Thyroid gland (tissue), 4 donors: Measurements from ENCODE around the gene MS4A3. TPM values are rescaled to one million over a fixed set of nuclear protein-coding genes. Genes with fewer than 3 reads are reported as not detected.
"Not testable (repeated sequence)": the region's sequence is repeated elsewhere in the genome, so short reads cannot be mapped to it uniquely, and the experiment has no call there.

Source experiments
- DNase-seq, 2 donors: peaks; one replicate each; pipeline ENCODE4 v3.0.0-alpha.2; 2019
- H3K27ac ChIP-seq, 3 donors: fragments of 200-600 bp; sonication (generic); 1 replicate in 2 of 3; 2 replicates in 1 of 3; pipeline ENCODE4 v1.5.1; 2016 to 2019; ENCODE audit warnings: mild to moderate bottlenecking in 1 of 3, moderate library complexity in 1 of 3
- H3K27me3 ChIP-seq: fragments of 200-600 bp; sonication (generic); one replicate; pipeline ENCODE4 v1.5.1; 2019
- H3K36me3 ChIP-seq, 2 donors: fragments of 200-600 bp; sonication (generic); one replicate each; pipeline ENCODE4 v1.5.1; 2016 to 2019
- H3K4me1 ChIP-seq, 2 donors: fragments of 200-600 bp; sonication (generic); one replicate each; pipeline ENCODE4 v1.5.1; 2017 to 2019
- H3K4me3 ChIP-seq, 3 donors: fragments of 200-600 bp; sonication (generic); replicated peaks in 1 of 3; 1 replicate in 2 of 3; 2 replicates in 1 of 3; pipeline ENCODE4 v1.5.1; 2016; ENCODE audit warnings: mild to moderate bottlenecking in 1 of 3
- H3K9me3 ChIP-seq: fragments of 200-600 bp; sonication (generic); one replicate; pipeline ENCODE4 v1.5.1; 2017
- POLR2A ChIP-seq, 2 donors: fragments of 450-650 bp; IDR thresholded peaks; one replicate each; pipeline ENCODE4 v1.6.1; 2017; ENCODE audit warnings: antibody characterized with exemption in 2 of 2, mild to moderate bottlenecking in 2 of 2, moderate library complexity in 1 of 2
- WGBS, 2 donors: methylation state at CpG; one replicate each; pipeline ENCODE4 v1.1.5; 2017; 5-methylcytosine and 5-hydroxymethylcytosine counted together
- intact Hi-C: fragments of 100-400 bp; cut with DNase I; formaldehyde crosslinking; loops from one replicate; pipeline ENCODE4 v1.15.1; 2023
- total RNA-seq, 4 donors: library from RNA; depleted of rRNA; stranded (reverse); fragments of >200 nt; gene quantifications; one replicate each; pipeline ENCODE4 v1.2.3, GENCODE V29; 2016
- TF ChIP-seq, protein P1 (sequence below), 6 experiments: fragments of 200-600 bp in 3 of 6; fragments of 450-650 bp in 3 of 6; sonication (generic) in 3 of 6; IDR thresholded peaks; one replicate each; pipeline ENCODE4 v1.5.1; 2016 to 2019; ENCODE audit warnings: antibody characterized with exemption in 6 of 6, mild to moderate bottlenecking in 2 of 6, inconsistent platforms in 1 of 6, moderate library complexity in 1 of 6

MS4A3 gene
- total RNA-seq, 4 donors from 2014 or later: not detected

DNA sequence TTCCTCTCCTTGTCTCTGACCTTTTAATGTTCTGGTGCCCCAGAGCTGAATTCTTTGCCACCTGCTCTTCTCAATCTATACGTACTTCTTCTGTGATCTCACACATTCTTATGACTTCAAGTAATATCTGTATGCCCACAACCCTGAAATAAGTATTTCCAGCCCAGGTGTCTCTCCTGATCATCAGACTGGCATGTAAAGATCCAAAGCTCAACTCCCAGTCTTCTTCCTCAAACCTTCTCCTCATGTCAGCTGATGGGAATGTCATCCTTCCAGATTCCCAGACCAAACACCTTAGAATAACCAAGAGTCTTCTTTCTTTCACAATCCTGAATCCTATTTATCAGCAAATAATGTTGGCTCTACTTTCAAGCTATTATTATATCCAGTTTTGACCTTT is 9.3 kb downstream of the MS4A3 start:
- H3K4me3 ChIP-seq: no peak overlapping the region
- no peaks in the 10 kb centered on the region for H3K4me1 ChIP-seq
- no peaks in the 10 kb centered on the region for H3K27me3 ChIP-seq
- 83 to 88% methylated on average over 1 of the region's 1 CpG for WGBS, 2 donors
- no peak overlapping the region for H3K27ac ChIP-seq
- no peak for DNase-seq
- H3K36me3 ChIP-seq: no peaks in the 10 kb centered on the region
- TF ChIP-seq POLR2A (IDR thresholded peaks at IDR 0.05): no peak
- TF ChIP-seq, protein P1, sequence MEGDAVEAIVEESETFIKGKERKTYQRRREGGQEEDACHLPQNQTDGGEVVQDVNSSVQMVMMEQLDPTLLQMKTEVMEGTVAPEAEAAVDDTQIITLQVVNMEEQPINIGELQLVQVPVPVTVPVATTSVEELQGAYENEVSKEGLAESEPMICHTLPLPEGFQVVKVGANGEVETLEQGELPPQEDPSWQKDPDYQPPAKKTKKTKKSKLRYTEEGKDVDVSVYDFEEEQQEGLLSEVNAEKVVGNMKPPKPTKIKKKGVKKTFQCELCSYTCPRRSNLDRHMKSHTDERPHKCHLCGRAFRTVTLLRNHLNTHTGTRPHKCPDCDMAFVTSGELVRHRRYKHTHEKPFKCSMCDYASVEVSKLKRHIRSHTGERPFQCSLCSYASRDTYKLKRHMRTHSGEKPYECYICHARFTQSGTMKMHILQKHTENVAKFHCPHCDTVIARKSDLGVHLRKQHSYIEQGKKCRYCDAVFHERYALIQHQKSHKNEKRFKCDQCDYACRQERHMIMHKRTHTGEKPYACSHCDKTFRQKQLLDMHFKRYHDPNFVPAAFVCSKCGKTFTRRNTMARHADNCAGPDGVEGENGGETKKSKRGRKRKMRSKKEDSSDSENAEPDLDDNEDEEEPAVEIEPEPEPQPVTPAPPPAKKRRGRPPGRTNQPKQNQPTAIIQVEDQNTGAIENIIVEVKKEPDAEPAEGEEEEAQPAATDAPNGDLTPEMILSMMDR (IDR thresholded peaks at IDR 0.05): no peak
- H3K9me3 ChIP-seq: no peaks in the 10 kb centered on the region
- intact Hi-C loops: no loop called here

DNA sequence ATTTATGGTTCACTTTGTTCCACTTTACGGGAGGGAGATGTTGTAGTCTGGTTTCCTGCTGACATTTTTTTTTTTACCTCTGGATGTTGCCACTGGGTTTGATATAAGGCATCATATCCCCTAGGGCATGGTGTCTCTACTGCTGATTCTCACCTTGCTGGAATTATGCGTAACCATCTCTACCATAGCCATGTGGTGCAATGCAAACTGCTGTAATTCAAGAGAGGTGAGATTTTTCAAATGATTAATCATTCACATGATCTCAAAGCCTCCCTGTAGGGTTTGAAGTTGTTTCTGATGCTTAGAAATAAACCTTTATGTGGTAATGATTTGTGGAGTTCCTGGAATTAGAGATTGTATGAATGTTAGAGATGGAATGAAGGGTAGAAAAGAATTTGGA is 13.0 kb downstream of the MS4A3 start:
- Histone ChIP-seq H3K36me3 (no peaks in the 10 kb centered on the region), H3K4me1 (no peaks in the 10 kb centered on the region), H3K9me3 (no peaks in the 10 kb centered on the region), H3K27me3 (no peaks in the 10 kb centered on the region), H3K4me3 (no peak overlapping the region), H3K27ac (no peak overlapping the region)
- TF ChIP-seq POLR2A (IDR thresholded peaks at IDR 0.05): no peak
- TF ChIP-seq, protein P1 (IDR thresholded peaks at IDR 0.05): no peak
- intact Hi-C loops: no loop called here
- no peak for DNase-seq
- WGBS, 2 donors: 76 to 79% methylated on average over 2 of the region's 2 CpGs

DNA sequence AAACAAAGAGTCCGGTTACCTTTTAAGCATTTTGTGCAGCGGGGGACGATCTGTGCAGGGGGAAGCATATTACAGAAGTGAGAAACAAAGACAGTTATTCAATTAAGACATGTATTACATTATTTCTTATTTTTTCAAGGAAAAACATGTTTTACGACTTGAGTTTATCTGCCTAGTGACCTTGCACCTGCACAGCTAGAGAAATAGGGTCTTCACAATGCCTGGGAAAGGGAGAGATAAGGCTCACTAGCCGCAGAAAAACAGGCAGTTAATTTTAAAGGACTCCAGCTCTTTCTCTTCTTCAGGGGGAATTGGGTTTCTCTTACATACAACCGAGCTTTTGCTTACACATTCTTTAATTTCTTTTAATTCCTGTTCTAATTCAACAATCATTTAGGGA is 15.2 kb downstream of the MS4A3 start:
- DNase-seq, H3K4me1 ChIP-seq, H3K27me3 ChIP-seq, H3K4me3 ChIP-seq, intact Hi-C loops, H3K27ac ChIP-seq, H3K9me3 ChIP-seq, H3K36me3 ChIP-seq: not testable (repeated sequence)
- WGBS, 2 donors: 82 to 87% methylated on average over 6 of the region's 6 CpGs

DNA sequence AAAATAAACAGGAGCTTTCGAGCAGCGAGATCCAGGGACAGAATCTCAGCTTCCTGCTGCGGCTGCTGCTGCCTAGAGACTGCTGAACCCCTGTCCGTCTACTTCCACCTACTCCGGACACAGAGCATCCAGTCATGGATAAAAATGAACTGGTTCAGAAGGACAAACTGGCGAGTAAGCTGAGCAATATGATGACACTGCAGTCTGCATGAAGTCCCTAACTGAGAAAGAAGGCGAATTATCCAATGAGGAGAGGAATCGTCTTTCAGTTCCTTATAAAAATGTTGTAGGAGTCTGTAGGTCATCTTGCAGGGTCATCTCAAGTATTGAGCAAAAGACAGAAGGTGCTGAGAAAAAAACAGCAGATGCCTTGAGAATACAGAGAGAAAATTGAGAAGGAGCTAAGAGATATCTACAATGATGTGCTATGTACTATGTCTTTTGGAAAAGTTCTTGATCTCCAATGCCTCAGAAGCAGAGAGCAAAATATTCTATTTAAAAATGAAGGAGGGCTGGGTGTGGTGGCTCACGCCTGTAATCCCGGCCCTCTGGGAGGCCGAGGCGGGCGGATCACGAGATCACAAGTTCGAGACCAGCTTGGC is 20.9 kb downstream of the MS4A3 start:
- no peak overlapping the region for H3K4me3 ChIP-seq
- intact Hi-C loops: no loop called here
- no peaks in the 10 kb centered on the region for H3K9me3 ChIP-seq
- no peaks in the 10 kb centered on the region for H3K36me3 ChIP-seq
- TF ChIP-seq, protein P1 (IDR thresholded peaks at IDR 0.05): no peak
- no peak for TF ChIP-seq POLR2A (IDR thresholded peaks at IDR 0.05)
- H3K27me3 ChIP-seq: no peaks in the 10 kb centered on the region
- WGBS, 2 donors: 76 to 89% methylated on average over 15 of the region's 15 CpGs
- H3K27ac ChIP-seq: no peak overlapping the region
- H3K4me1 ChIP-seq: no peaks in the 10 kb centered on the region
- DNase-seq: no peak

DNA sequence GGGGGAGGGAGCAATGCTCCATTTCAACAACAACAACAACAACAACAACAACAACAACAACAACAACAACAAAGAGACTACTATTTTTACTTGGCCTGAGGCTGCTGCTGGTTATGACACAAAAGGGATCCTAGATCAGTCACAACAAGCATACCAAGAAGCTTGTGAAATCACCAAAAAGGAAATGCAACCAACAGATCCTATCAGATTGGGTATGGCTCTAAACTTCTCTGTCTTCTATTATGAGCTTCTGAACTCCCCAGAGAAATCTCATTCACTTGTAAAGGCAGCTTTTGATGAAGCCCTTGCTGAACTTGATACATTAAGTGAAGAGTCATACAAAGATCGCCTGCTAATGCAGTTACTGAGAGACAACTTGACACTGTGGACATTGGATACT is 21.5 kb downstream of the MS4A3 start:
- 79 to 96% methylated on average over 1 of the region's 1 CpG for WGBS, 2 donors
- TF ChIP-seq POLR2A (IDR thresholded peaks at IDR 0.05): no peak
- TF ChIP-seq, protein P1 (IDR thresholded peaks at IDR 0.05): no peak

DNA sequence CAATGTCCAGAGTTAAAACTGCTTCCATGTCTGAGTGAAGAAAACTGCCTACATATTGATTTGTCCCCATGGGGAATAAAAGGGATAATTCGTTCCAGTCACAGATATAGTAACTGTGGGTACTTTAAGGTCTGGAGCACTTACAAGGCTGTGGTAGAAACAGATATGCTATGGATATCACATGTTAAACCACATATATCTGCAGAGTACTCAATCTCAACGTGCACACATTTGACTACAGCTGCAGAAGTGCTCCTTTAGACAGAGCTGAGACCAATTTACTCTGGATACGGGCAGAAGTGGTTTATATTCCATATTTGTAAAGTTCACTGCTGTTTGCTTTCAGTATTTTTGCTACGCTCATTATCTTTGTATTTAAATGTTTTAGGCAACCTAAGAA is 22.3 kb downstream of the MS4A3 start:
- Histone ChIP-seq H3K36me3 (no peaks in the 10 kb centered on the region), H3K4me1 (no peaks in the 10 kb centered on the region), H3K9me3 (peaks cover 3% of the 10 kb centered on the region), H3K27me3 (no peaks in the 10 kb centered on the region), H3K27ac (no peak overlapping the region), H3K4me3 (no peak overlapping the region)
- intact Hi-C loops: no loop called here
- 70 to 78% methylated on average over 4 of the region's 4 CpGs for WGBS, 2 donors
- TF ChIP-seq POLR2A (IDR thresholded peaks at IDR 0.05): no peak
- TF ChIP-seq, protein P1 (IDR thresholded peaks at IDR 0.05): no peak
- no peak for DNase-seq

More for the DNA sequence above, 21.5 kb downstream of the MS4A3 start:
- Histone ChIP-seq H3K4me1 (no peaks in the 10 kb centered on the region), H3K4me3 (no peak overlapping the region), H3K9me3 (peaks cover under 1% of the 10 kb centered on the region), H3K36me3 (no peaks in the 10 kb centered on the region), H3K27ac (no peak overlapping the region), H3K27me3 (no peaks in the 10 kb centered on the region)
- DNase-seq: no peak
- intact Hi-C loops: no loop called here
